Measurements from ENCODE around the gene SPACA4.

DNA sequence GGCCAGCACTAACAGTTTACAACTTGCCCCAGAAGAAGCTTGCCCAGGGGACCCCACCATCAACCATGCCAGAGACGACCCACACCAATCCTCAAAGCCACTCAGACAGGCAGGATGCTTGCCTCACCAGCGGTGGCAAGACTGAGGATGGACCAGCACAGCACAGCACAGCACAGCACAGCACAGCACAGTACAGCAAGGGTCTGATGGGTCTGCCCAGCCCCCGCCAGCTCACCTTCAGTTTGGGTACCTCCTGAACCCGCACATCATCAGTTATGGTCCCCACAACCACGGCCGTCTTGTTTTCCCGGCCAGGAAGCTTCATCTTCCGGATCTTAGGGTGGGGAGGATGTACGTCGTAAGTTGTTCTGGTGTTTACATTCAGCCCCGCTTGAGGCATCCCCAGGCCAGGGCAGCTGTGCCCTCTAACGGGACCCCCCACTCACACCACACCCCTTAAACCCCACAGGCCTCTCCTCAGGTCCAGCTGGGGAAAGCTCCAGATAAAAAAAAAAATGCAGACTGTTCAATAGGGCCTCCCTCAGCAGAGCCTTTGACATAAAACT lies 10.0 kb downstream of the SPACA4 start:
- TF ChIP-seq HDGF (IDR thresholded peaks at IDR 0.05; ENCODE audit: borderline replicate concordance) = no peak
- no peak for TF ChIP-seq ELF4 (IDR thresholded peaks at IDR 0.05)
- no peak for TF ChIP-seq FOXK2 (IDR thresholded peaks at IDR 0.05)
- no peak for TF ChIP-seq LEF1 (IDR thresholded peaks at IDR 0.05; ENCODE audit: borderline replicate concordance)
- TF ChIP-seq ARNT (IDR thresholded peaks at IDR 0.05) = no peak
- TF ChIP-seq FOXM1 (IDR thresholded peaks at IDR 0.05; ENCODE audit: borderline replicate concordance) = no peak
- TF ChIP-seq, protein P1, sequence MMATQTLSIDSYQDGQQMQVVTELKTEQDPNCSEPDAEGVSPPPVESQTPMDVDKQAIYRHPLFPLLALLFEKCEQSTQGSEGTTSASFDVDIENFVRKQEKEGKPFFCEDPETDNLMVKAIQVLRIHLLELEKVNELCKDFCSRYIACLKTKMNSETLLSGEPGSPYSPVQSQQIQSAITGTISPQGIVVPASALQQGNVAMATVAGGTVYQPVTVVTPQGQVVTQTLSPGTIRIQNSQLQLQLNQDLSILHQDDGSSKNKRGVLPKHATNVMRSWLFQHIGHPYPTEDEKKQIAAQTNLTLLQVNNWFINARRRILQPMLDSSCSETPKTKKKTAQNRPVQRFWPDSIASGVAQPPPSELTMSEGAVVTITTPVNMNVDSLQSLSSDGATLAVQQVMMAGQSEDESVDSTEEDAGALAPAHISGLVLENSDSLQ (IDR thresholded peaks at IDR 0.05) = no peak
- TF ChIP-seq TARDBP (IDR thresholded peaks at IDR 0.05) = no peak
- TF ChIP-seq CTBP1 (IDR thresholded peaks at IDR 0.05; ENCODE audit: borderline replicate concordance) = no peak
- TF ChIP-seq SP1 (IDR thresholded peaks at IDR 0.05) = no peak

Data from HEK293T (cell line).